Right atrium auricular region (tissue), 2 donors: ENCODE data around the gene TAF10. TPM values are rescaled to one million over a fixed set of nuclear protein-coding genes. Genes with fewer than 3 reads are reported as not detected.

Source experiments
- DNase-seq: peaks from one replicate; pipeline ENCODE4 v3.0.0-alpha.2; 2019; ENCODE audit warnings: low spot score
- H3K27ac ChIP-seq, 2 donors: fragments of 200-600 bp; sonication (generic); 1 replicate in 1 of 2; 2 replicates in 1 of 2; pipeline ENCODE4 v1.5.1; 2016 to 2019
- H3K27me3 ChIP-seq, 2 donors: fragments of 200-600 bp; sonication (generic); one replicate each; pipeline versions ENCODE4 v1.5.1 to v1.6.0; 2017 to 2019
- H3K36me3 ChIP-seq: fragments of 200-600 bp; sonication (generic); one replicate; pipeline ENCODE4 v1.5.1; 2016
- H3K4me1 ChIP-seq, 2 donors: fragments of 200-600 bp; sonication (generic); one replicate each; pipeline versions ENCODE4 v1.5.1 to v1.6.0; 2017 to 2019
- H3K4me3 ChIP-seq, 2 donors: fragments of 200-600 bp; sonication (generic); 1 replicate in 1 of 2; 2 replicates in 1 of 2; pipeline ENCODE4 v1.5.1; 2017 to 2019; ENCODE audit warnings: mild to moderate bottlenecking in 1 of 2, moderate library complexity in 1 of 2
- H3K9me3 ChIP-seq, 2 donors: fragments of 200-600 bp; sonication (generic); one replicate each; pipeline ENCODE4 v1.5.1; 2019
- total RNA-seq, 2 donors: library from RNA; depleted of rRNA; stranded (reverse); fragments of >200 nt; gene quantifications; one replicate each; pipeline ENCODE4 v1.1.0, GENCODE V29; 2016
- TF ChIP-seq, protein P1 (sequence below), 2 donors: fragments of 200-600 bp; sonication (generic); IDR thresholded peaks; one replicate each; pipeline ENCODE4 v1.5.1; 2019; ENCODE audit warnings: antibody characterized with exemption in 2 of 2

TAF10 gene
- total RNA-seq, 2 donors from 2014 or later, result 26.6 to 54.0 TPM

DNA sequence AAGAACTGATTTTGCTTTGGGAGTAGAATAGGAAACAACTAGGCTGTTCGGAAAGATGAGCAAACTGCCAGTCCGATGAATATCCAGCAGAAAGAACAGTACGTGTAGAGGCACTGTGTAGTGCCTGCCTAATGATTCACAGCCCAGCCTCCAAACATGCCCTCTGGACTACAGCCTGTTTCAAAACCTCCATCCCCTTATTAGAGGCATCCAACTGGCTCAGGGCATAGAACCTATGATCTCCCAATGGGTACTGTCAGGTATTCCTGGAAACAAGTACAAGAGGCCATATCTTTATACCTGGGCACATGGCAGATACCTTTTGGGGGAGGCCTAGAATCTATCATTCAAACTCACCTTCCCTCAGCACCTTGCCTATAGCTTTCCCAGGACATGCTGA lies 13.5 kb downstream of the TAF10 start:
- peak; percentile 16 for DNase-seq
- TF ChIP-seq, protein P1, sequence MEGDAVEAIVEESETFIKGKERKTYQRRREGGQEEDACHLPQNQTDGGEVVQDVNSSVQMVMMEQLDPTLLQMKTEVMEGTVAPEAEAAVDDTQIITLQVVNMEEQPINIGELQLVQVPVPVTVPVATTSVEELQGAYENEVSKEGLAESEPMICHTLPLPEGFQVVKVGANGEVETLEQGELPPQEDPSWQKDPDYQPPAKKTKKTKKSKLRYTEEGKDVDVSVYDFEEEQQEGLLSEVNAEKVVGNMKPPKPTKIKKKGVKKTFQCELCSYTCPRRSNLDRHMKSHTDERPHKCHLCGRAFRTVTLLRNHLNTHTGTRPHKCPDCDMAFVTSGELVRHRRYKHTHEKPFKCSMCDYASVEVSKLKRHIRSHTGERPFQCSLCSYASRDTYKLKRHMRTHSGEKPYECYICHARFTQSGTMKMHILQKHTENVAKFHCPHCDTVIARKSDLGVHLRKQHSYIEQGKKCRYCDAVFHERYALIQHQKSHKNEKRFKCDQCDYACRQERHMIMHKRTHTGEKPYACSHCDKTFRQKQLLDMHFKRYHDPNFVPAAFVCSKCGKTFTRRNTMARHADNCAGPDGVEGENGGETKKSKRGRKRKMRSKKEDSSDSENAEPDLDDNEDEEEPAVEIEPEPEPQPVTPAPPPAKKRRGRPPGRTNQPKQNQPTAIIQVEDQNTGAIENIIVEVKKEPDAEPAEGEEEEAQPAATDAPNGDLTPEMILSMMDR (IDR thresholded peaks at IDR 0.05), result no peak
- peaks cover 0 to 61% of the 10 kb centered on the region in 2 donors for H3K4me1 ChIP-seq
- no peak overlapping the region for H3K27ac ChIP-seq
- no peaks in the 10 kb centered on the region for H3K9me3 ChIP-seq
- peaks cover 33% of the 10 kb centered on the region for H3K36me3 ChIP-seq
- H3K4me3 ChIP-seq, result no peak overlapping the region
- H3K27me3 ChIP-seq, result no peaks in the 10 kb centered on the region

DNA sequence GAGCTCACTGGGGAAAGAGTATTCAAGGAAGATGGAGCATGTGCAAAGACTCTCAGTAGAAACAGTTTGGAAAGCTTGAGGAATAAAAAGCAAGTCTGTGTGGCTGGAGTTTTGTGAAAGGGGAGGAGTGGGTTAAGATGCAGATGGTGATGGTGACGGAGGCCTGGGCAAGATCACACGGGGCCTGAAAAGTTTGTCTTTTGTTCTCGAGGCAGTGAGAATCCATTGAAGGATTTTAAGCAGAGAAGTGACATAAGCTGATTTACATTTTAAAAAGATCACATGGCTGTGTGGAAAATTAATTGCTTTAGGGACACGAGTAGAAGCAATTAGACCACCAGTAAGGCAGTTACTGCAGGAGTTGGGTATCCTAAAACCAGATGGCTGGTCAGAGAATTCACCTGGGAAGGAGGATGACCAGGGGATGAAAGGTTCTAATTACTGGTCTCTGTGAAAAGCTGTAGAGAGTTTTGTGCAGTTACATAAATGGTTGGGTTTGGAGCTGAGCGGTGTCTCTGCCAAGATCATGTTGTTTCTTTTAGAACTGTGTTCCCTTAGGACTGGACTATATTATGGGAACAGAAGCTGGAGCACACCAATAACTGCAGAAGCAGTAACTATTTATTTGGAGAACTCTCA lies 15.7 kb downstream of the TAF10 start:
- H3K27me3 ChIP-seq, result no peaks in the 10 kb centered on the region
- no peak for DNase-seq
- no peak overlapping the region for H3K4me3 ChIP-seq
- peaks cover 0 to 46% of the 10 kb centered on the region in 2 donors for H3K4me1 ChIP-seq
- peaks cover 46% of the 10 kb centered on the region for H3K36me3 ChIP-seq
- no peaks in the 10 kb centered on the region for H3K9me3 ChIP-seq
- H3K27ac ChIP-seq, result peak overlapping the region; percentile 9 to 19
- TF ChIP-seq, protein P1 (IDR thresholded peaks at IDR 0.05), result no peak

DNA sequence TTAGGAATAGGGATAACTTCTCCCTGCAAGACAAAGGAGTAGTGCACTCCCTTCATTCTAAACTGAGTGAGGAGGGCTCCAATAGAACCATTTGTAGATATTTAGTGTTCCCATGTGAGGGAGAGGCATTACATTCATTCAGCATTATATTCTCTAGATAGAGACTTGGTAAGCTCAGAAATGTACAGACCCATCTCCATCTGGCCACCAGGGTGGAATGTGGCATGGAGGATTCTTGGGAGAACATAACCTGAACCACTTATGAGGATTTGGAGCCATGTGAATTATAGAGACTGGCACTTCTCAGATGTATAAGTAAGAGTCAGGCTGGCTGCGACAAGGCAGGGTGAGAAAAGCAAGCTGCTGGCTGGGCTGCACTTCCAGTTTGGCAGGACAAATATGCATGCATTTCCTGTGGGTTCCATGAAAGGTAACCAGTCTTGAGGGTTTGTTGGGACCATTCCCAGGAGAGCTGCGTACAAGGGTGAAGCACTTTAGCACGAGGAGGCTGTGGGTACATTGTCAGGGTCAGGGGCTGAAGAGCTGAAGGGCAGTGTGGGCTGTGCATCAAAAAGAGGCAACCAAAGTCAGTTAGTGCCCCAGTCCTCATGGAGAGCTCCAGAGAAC lies 17.8 kb downstream of the TAF10 start:
- H3K4me3 ChIP-seq, result no peak overlapping the region
- peaks cover 0 to 42% of the 10 kb centered on the region in 2 donors for H3K4me1 ChIP-seq
- H3K27ac ChIP-seq, result no peak overlapping the region
- TF ChIP-seq, protein P1 (IDR thresholded peaks at IDR 0.05), result no peak
- H3K27me3 ChIP-seq, result no peaks in the 10 kb centered on the region
- H3K36me3 ChIP-seq, result peaks cover 25% of the 10 kb centered on the region
- no peaks in the 10 kb centered on the region for H3K9me3 ChIP-seq
- DNase-seq, result no peak

DNA sequence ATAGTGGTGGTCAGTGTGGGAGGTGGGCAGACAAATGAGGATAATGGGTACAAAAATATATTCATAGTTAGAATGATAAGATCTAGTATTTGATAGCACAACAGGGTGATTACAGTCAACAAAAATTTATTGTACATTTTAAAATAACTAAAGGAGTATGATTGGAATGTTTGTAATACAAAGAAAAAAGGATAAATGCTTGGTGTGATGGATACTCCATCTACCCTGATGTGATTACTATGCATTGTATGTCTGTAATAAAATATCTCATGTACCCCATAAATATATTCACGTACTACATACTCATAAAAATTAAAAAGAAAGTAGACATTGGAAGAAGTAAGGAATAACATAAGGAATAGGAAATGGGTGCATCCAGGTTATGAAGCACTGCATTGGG lies 24.0 kb downstream of the TAF10 start:
- DNase-seq, result no peak
- Histone ChIP-seq H3K36me3 (peaks cover 14% of the 10 kb centered on the region), H3K27ac (no peak overlapping the region), H3K4me1 (no peaks in the 10 kb centered on the region), H3K4me3 (no peak overlapping the region), H3K27me3 (no peaks in the 10 kb centered on the region), H3K9me3 (peaks cover 5 to 18% of the 10 kb centered on the region in 2 donors)
- TF ChIP-seq, protein P1 (IDR thresholded peaks at IDR 0.05), result no peak

DNA sequence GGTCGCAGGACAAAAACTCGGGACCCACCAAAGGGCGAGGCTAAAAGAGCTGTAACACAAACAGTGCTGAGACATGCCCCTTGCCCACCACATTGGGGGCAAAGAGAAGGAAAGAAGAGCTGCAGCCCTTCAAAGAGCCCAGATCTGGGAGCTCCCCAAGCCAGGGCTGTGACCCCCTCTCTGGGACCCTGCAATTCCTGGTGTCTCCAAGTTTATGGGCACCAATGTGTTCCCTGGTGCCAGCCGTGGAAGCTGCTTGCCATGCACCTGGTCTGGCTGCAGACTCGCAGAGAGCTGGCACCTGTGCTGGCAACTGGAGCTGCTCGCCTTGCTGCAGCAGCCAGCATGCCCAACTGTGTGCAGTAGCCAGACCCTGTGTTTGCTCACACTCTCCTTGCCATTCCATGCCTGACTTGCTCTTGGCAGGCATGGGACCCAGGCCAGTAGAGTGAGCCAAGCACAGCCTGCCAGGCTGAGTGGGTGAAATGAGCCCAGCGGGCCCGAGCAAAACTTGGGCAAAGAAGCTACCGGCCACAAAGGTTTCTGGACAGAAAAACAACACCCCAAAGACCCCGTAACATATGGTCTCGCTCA lies 24.6 kb downstream of the TAF10 start:
- H3K4me3 ChIP-seq, result no peak overlapping the region
- H3K4me1 ChIP-seq, result no peaks in the 10 kb centered on the region
- TF ChIP-seq, protein P1 (IDR thresholded peaks at IDR 0.05), result no peak
- peaks cover 5 to 24% of the 10 kb centered on the region in 2 donors for H3K9me3 ChIP-seq
- no peaks in the 10 kb centered on the region for H3K27me3 ChIP-seq
- peaks cover 12% of the 10 kb centered on the region for H3K36me3 ChIP-seq
- no peak overlapping the region for H3K27ac ChIP-seq
- no peak for DNase-seq
